Activated T-cell treated with anti-CD3 and anti-CD28 coated beads, Interleukin-2, amount 50 U/mL, for 24 hours (primary cell): ENCODE data around the gene KLRG1.
A peak's percentile ranks its signal among the peaks of the same experiment; 100 is the strongest.

ENCODE experiments used
- DNase-seq: peaks from one replicate; pipeline ENCODE4 v3.0.0-alpha.2; 2020
- H3K27ac Mint-ChIP-seq: 2 replicates; pipeline ENCODE4 v1.8.0; 2020; ENCODE audit warnings: mild to moderate bottlenecking, mixed read lengths
- H3K27me3 Mint-ChIP-seq: 2 replicates; pipeline ENCODE4 v1.8.0; 2020; ENCODE audit warnings: mixed read lengths
- H3K36me3 Mint-ChIP-seq: 2 replicates; pipeline ENCODE4 v1.8.0; 2020; ENCODE audit warnings: low read depth, mixed read lengths
- H3K4me1 Mint-ChIP-seq: 2 replicates; pipeline ENCODE4 v1.8.0; 2020; ENCODE audit warnings: low read depth, mixed read lengths
- H3K4me3 Mint-ChIP-seq: 2 replicates; pipeline ENCODE4 v1.8.0; 2020; ENCODE audit warnings: mild to moderate bottlenecking, moderate library complexity, mixed read lengths
- H3K9me3 Mint-ChIP-seq: 2 replicates; pipeline ENCODE4 v1.8.0; 2020; ENCODE audit warnings: mixed read lengths

The KLRG1 gene

GRCh38 chr12:8989413-8989812 lies at the start of gene KLRG1:
Gene KLRG1, plus strand, starts transcription at chr12:8989546. Its CDS starts 90 bp downstream, at chr12:8989636.
- Mint-ChIP-seq H3K4me1 (peaks cover 67% of the 10 kb centered on the region), H3K4me3 (peak within 1 kb of the TSS; percentile 51), H3K27ac (peak within 1 kb of the TSS; percentile 59), H3K36me3 (no peaks in the 10 kb centered on the region), H3K27me3 (no peaks in the 10 kb centered on the region), H3K9me3 (no peaks in the 10 kb centered on the region)
- no peak for DNase-seq

GRCh38 chr12:8941691-8942478 lies 47.5 kb upstream of the KLRG1 start:
- no peaks in the 10 kb centered on the region for H3K9me3 Mint-ChIP-seq
- H3K36me3 Mint-ChIP-seq: peaks cover 85% of the 10 kb centered on the region
- H3K4me3 Mint-ChIP-seq: no peak overlapping the region
- no peak for DNase-seq
- peaks cover 19% of the 10 kb centered on the region for H3K4me1 Mint-ChIP-seq
- peak overlapping the region; percentile 85 for H3K27ac Mint-ChIP-seq
- no peaks in the 10 kb centered on the region for H3K27me3 Mint-ChIP-seq

GRCh38 chr12:8943565-8944186 lies 45.7 kb upstream of the KLRG1 start:
- peaks cover 34% of the 10 kb centered on the region for H3K4me1 Mint-ChIP-seq
- H3K9me3 Mint-ChIP-seq: no peaks in the 10 kb centered on the region
- peaks cover 77% of the 10 kb centered on the region for H3K36me3 Mint-ChIP-seq
- no peak for DNase-seq
- no peaks in the 10 kb centered on the region for H3K27me3 Mint-ChIP-seq
- H3K4me3 Mint-ChIP-seq: no peak overlapping the region
- H3K27ac Mint-ChIP-seq: peak overlapping the region; percentile 76

GRCh38 chr12:8946733-8947132 lies 42.6 kb upstream of the KLRG1 start:
- DNase-seq: no peak
- H3K36me3 Mint-ChIP-seq: peaks cover 76% of the 10 kb centered on the region
- peak overlapping the region; percentile 100 for H3K4me3 Mint-ChIP-seq
- H3K4me1 Mint-ChIP-seq: peaks cover 41% of the 10 kb centered on the region
- H3K9me3 Mint-ChIP-seq: no peaks in the 10 kb centered on the region
- H3K27ac Mint-ChIP-seq: peak overlapping the region; percentile 88
- no peaks in the 10 kb centered on the region for H3K27me3 Mint-ChIP-seq

GRCh38 chr12:8947737-8948136 lies 41.6 kb upstream of the KLRG1 start:
- DNase-seq: no peak
- peaks cover 51% of the 10 kb centered on the region for H3K4me1 Mint-ChIP-seq
- peaks cover 69% of the 10 kb centered on the region for H3K36me3 Mint-ChIP-seq
- peak overlapping the region; percentile 88 for H3K27ac Mint-ChIP-seq
- H3K9me3 Mint-ChIP-seq: peaks cover 3% of the 10 kb centered on the region
- peak overlapping the region; percentile 100 for H3K4me3 Mint-ChIP-seq
- H3K27me3 Mint-ChIP-seq: no peaks in the 10 kb centered on the region

GRCh38 chr12:8948701-8949341 lies 40.5 kb upstream of the KLRG1 start:
- Mint-ChIP-seq H3K4me1 (peaks cover 58% of the 10 kb centered on the region), H3K36me3 (peaks cover 65% of the 10 kb centered on the region), H3K4me3 (peak overlapping the region; percentile 100), H3K27ac (peak overlapping the region; percentile 92), H3K27me3 (no peaks in the 10 kb centered on the region), H3K9me3 (peaks cover 7% of the 10 kb centered on the region)
- peak; percentile 41 for DNase-seq

- H3K27me3 Mint-ChIP-seq: no peaks in the 10 kb centered on the region
- H3K27ac Mint-ChIP-seq: peak within 1 kb of the TSS; percentile 92
- DNase-seq: peak; percentile 96
- peaks cover 64% of the 10 kb centered on the region for H3K36me3 Mint-ChIP-seq
- H3K4me1 Mint-ChIP-seq: peaks cover 66% of the 10 kb centered on the region
- peaks cover 7% of the 10 kb centered on the region for H3K9me3 Mint-ChIP-seq
- H3K4me3 Mint-ChIP-seq: peak within 1 kb of the TSS; percentile 100
Observed at GRCh38 chr12:8949342-8950220, 39.8 kb upstream of the KLRG1 start, which contains the start of gene M6PR. Gene M6PR, minus strand, starts transcription at chr12:8949645. Its CDS starts 3,241 bp downstream, at chr12:8946404.

- H3K4me1 Mint-ChIP-seq: peaks cover 67% of the 10 kb centered on the region
Observed at GRCh38 chr12:8950221-8950527, 39.2 kb upstream of the KLRG1 start.

GRCh38 chr12:8950702-8951478 lies 38.5 kb upstream of the KLRG1 start:
- DNase-seq: no peak
- Mint-ChIP-seq H3K4me3 (peak overlapping the region; percentile 100), H3K27me3 (no peaks in the 10 kb centered on the region), H3K27ac (peak overlapping the region; percentile 92), H3K36me3 (peaks cover 55% of the 10 kb centered on the region), H3K4me1 (peaks cover 66% of the 10 kb centered on the region), H3K9me3 (peaks cover 7% of the 10 kb centered on the region)

More at GRCh38 chr12:8950221-8950527, 39.2 kb upstream of the KLRG1 start:
- peaks cover 7% of the 10 kb centered on the region for H3K9me3 Mint-ChIP-seq
- H3K36me3 Mint-ChIP-seq: peaks cover 60% of the 10 kb centered on the region
- no peaks in the 10 kb centered on the region for H3K27me3 Mint-ChIP-seq
- H3K4me3 Mint-ChIP-seq: peak overlapping the region; percentile 100
- DNase-seq: no peak
- H3K27ac Mint-ChIP-seq: peak overlapping the region; percentile 92

- DNase-seq: no peak
- no peaks in the 10 kb centered on the region for H3K27me3 Mint-ChIP-seq
- H3K4me3 Mint-ChIP-seq: peak overlapping the region; percentile 100
- H3K9me3 Mint-ChIP-seq: peaks cover 7% of the 10 kb centered on the region
- H3K27ac Mint-ChIP-seq: peak overlapping the region; percentile 92
- H3K4me1 Mint-ChIP-seq: peaks cover 62% of the 10 kb centered on the region
- peaks cover 55% of the 10 kb centered on the region for H3K36me3 Mint-ChIP-seq
Observed at GRCh38 chr12:8951744-8952143, 37.6 kb upstream of the KLRG1 start.

GRCh38 chr12:8953773-8954402 lies 35.5 kb upstream of the KLRG1 start:
- peaks cover 10% of the 10 kb centered on the region for H3K9me3 Mint-ChIP-seq
- H3K4me3 Mint-ChIP-seq: peak overlapping the region; percentile 57
- peaks cover 64% of the 10 kb centered on the region for H3K4me1 Mint-ChIP-seq
- H3K36me3 Mint-ChIP-seq: peaks cover 53% of the 10 kb centered on the region
- H3K27me3 Mint-ChIP-seq: no peaks in the 10 kb centered on the region
- DNase-seq: peak; percentile 52
- peak overlapping the region; percentile 85 for H3K27ac Mint-ChIP-seq

GRCh38 chr12:8956073-8956472 lies 33.3 kb upstream of the KLRG1 start:
- H3K4me1 Mint-ChIP-seq: peaks cover 84% of the 10 kb centered on the region
- H3K27me3 Mint-ChIP-seq: no peaks in the 10 kb centered on the region
- no peak overlapping the region for H3K4me3 Mint-ChIP-seq

GRCh38 chr12:8956772-8957171 lies 32.6 kb upstream of the KLRG1 start:
- Mint-ChIP-seq H3K9me3 (peaks cover 10% of the 10 kb centered on the region), H3K27me3 (no peaks in the 10 kb centered on the region), H3K4me3 (no peak overlapping the region), H3K4me1 (peaks cover 81% of the 10 kb centered on the region), H3K27ac (no peak overlapping the region), H3K36me3 (peaks cover 45% of the 10 kb centered on the region)
- no peak for DNase-seq

More at GRCh38 chr12:8956073-8956472, 33.3 kb upstream of the KLRG1 start:
- no peak for DNase-seq
- Mint-ChIP-seq H3K9me3 (peaks cover 10% of the 10 kb centered on the region), H3K36me3 (peaks cover 42% of the 10 kb centered on the region), H3K27ac (no peak overlapping the region)
